Measurements from ENCODE around the gene ENPEP. TPM values are rescaled to one million over a fixed set of nuclear protein-coding genes. Genes with fewer than 3 reads are reported as not detected.

ENPEP gene
- total RNA-seq, 1 experiment from 2014 or later = 5.0 TPM

Other genes starting within 250 kb of the ENPEP start
- 0.14 TPM in 1 of 2 replicates, not detected in the other for gene PITX2, start 146.9 kb downstream of the ENPEP start, total RNA-seq (2014; rRNA removed; shearing (Covaris generic); ENCODE audit: low replicate concordance)

Data from Caki2 (cell line).